Left lung (tissue), 10 donors: ENCODE measurements around the gene TANGO6. TPM values are rescaled to one million over a fixed set of nuclear protein-coding genes. Genes with fewer than 3 reads are reported as not detected.
"Not testable (repeated sequence)": the region's sequence is repeated elsewhere in the genome, so short reads cannot be mapped to it uniquely, and the experiment has no call there.

Source experiments
- ATAC-seq: fragments of 200-7000 bp; cut with Tn5 transposase; one replicate; pipeline ENCODE4 v1.9.1; 2020; ENCODE audit warnings: moderate library complexity
- DNase-seq, 4 donors: peaks; one replicate each; pipeline ENCODE4 v3.0.0-alpha.2; 2013 to 2020
- H3K27ac ChIP-seq, 2 donors: fragments of 200-600 bp; sonication (generic) in 1 of 2; one replicate each; pipeline versions ENCODE4 v1.5.0 to v1.8.0; 2020 to 2021
- H3K27me3 ChIP-seq, 2 donors: fragments of 200-600 bp; sonication (generic) in 1 of 2; one replicate each; pipeline versions ENCODE4 v1.5.0 to v1.8.0; 2020 to 2021
- H3K36me3 ChIP-seq, 2 donors: fragments of 200-600 bp; sonication (generic) in 1 of 2; one replicate each; pipeline versions ENCODE4 v1.5.0 to v1.8.0; 2020 to 2021
- H3K4me1 ChIP-seq, 2 donors: fragments of 200-600 bp; one replicate each; pipeline ENCODE4 v1.8.0; 2021
- H3K4me3 ChIP-seq, 2 donors: fragments of 200-600 bp; sonication (generic) in 1 of 2; one replicate each; pipeline versions ENCODE4 v1.5.0 to v1.8.0; 2020 to 2021; ENCODE audit warnings: mild to moderate bottlenecking in 1 of 2
- H3K9me3 ChIP-seq, 2 donors: fragments of 200-600 bp; sonication (generic) in 1 of 2; one replicate each; pipeline versions ENCODE4 v1.5.0 to v1.8.0; 2020 to 2021
- CTCF ChIP-seq, 2 donors: fragments of 200-600 bp; sonication (generic) in 1 of 2; IDR thresholded peaks; one replicate each; pipeline versions ENCODE4 v1.5.0 to v1.8.0; 2021; ENCODE audit warnings: antibody characterized with exemption in 2 of 2
- intact Hi-C, 2 donors: fragments of 100-400 bp; cut with DNase I; formaldehyde crosslinking; loops; one replicate each; pipeline versions ENCODE4 v1.11.2 to v1.14.2; 2022
- polyA plus RNA-seq, 6 donors: library from polyadenylated mRNA; unstranded; fragments of 120-200 nt; gene quantifications; one replicate each; pipeline ENCODE4 v1.2.1, GENCODE V29; 2013; ENCODE audit not compliant: insufficient read length in 6 of 6
- total RNA-seq, 2 donors: library from RNA; stranded (reverse); fragmentation: NEBNext Ultra II Directional; extraction: Animal tissue kit (Norgen Biotek cat#: 25700); gene quantifications; one replicate each; pipeline ENCODE4 v1.2.1, GENCODE V29; 2021
- donor health status: DM: no; HTN: yes; CAD: no.
- donor health status: DM: no; HTN: no; CAD: no.

Gene TANGO6
- total and polyA plus RNA-seq, 8 donors: 6.3 to 24.1 (median 7.9) TPM

GRCh38 chr16:68826652-68827051 is 16.7 kb upstream of the TANGO6 start:
- DNase-seq: no peak
- TF ChIP-seq CTCF (IDR thresholded peaks at IDR 0.05): no peak
- no peaks in the 10 kb centered on the region for H3K9me3 ChIP-seq
- intact Hi-C loops: no loop called here
- no peak overlapping the region for H3K4me3 ChIP-seq
- H3K4me1 ChIP-seq: no peaks in the 10 kb centered on the region
- H3K36me3 ChIP-seq: peaks cover 0 to 14% of the 10 kb centered on the region in 2 donors
- H3K27ac ChIP-seq: no peak overlapping the region
- no peaks in the 10 kb centered on the region for H3K27me3 ChIP-seq
- no peak for ATAC-seq

- no peak for DNase-seq
- Histone ChIP-seq H3K27me3 (no peaks in the 10 kb centered on the region), H3K27ac (no peak overlapping the region), H3K36me3 (no peaks in the 10 kb centered on the region), H3K9me3 (no peaks in the 10 kb centered on the region), H3K4me1 (no peaks in the 10 kb centered on the region), H3K4me3 (no peak overlapping the region)
- ATAC-seq: no peak
- intact Hi-C loops: no loop called here
- TF ChIP-seq CTCF (IDR thresholded peaks at IDR 0.05): no peak
These were observed 10.1 kb upstream of the TANGO6 start for GRCh38 chr16:68833251-68833650.

GRCh38 chr16:68834550-68834949 is 8.8 kb upstream of the TANGO6 start:
- no peak overlapping the region for H3K27ac ChIP-seq
- no peak overlapping the region for H3K4me3 ChIP-seq
- no peak for TF ChIP-seq CTCF (IDR thresholded peaks at IDR 0.05)
- no peaks in the 10 kb centered on the region for H3K4me1 ChIP-seq
- DNase-seq: peak in 1 of 4 donors; percentile 8
- intact Hi-C loops: no loop called here
- ATAC-seq: peak; percentile 81
- H3K36me3 ChIP-seq: no peaks in the 10 kb centered on the region
- H3K27me3 ChIP-seq: no peaks in the 10 kb centered on the region
- H3K9me3 ChIP-seq: no peaks in the 10 kb centered on the region

- DNase-seq (no peak), ATAC-seq (no peak)
- Histone ChIP-seq H3K9me3 (no peaks in the 10 kb centered on the region), H3K36me3 (no peaks in the 10 kb centered on the region), H3K27ac (no peak overlapping the region), H3K27me3 (no peaks in the 10 kb centered on the region), H3K4me3 (no peak overlapping the region), H3K4me1 (no peaks in the 10 kb centered on the region)
- no peak for TF ChIP-seq CTCF (IDR thresholded peaks at IDR 0.05)
- intact Hi-C loops: no loop called here
These were observed 7.4 kb upstream of the TANGO6 start for GRCh38 chr16:68835970-68836369.

GRCh38 chr16:68839831-68840230 is 3.5 kb upstream of the TANGO6 start:
- DNase-seq: peak in 1 of 4 donors; percentile 9
- intact Hi-C loops: no loop called here

GRCh38 chr16:68842964-68843481 is 308 bp upstream of the TANGO6 start:
- ATAC-seq, DNase-seq, H3K27me3 ChIP-seq, H3K36me3 ChIP-seq, H3K9me3 ChIP-seq, intact Hi-C loops: not testable (repeated sequence)
- Histone ChIP-seq H3K4me3 (peak overlapping the region; percentile 82 to 84), H3K27ac (peak overlapping the region; percentile 82 to 88), H3K4me1 (peaks cover 7 to 16% of the 10 kb centered on the region in 2 donors)

More at GRCh38 chr16:68839831-68840230, 3.5 kb upstream of the TANGO6 start:
- Histone ChIP-seq H3K4me1 (peaks cover 0 to 5% of the 10 kb centered on the region in 2 donors), H3K4me3 (no peak overlapping the region), H3K27ac (no peak overlapping the region), H3K9me3 (no peaks in the 10 kb centered on the region), H3K36me3 (no peaks in the 10 kb centered on the region), H3K27me3 (no peaks in the 10 kb centered on the region)
- ATAC-seq: no peak
- TF ChIP-seq CTCF (IDR thresholded peaks at IDR 0.05): no peak
